HCT116 (cell line): ENCODE data around the gene LDLRAD4.

Source experiments
- FOSL1 ChIP-seq: IDR thresholded peaks from 2 replicates; pipeline ENCODE4 v1.6.1; 2012; ENCODE audit warnings: low read depth
- POLR2A ChIP-seq: IDR thresholded peaks from 2 replicates; pipeline ENCODE4 v1.7.0; 2011; ENCODE audit warnings: borderline replicate concordance; ENCODE audit not compliant: insufficient read depth, insufficient read length; ENCODE audit errors: extremely low read depth
- SP1 ChIP-seq: IDR thresholded peaks from 2 replicates; pipeline ENCODE4 v1.6.1; 2012; ENCODE audit warnings: low read depth
- ZNF274 ChIP-seq: fragments of 200-500 bp; sonication (Bioruptor generic); IDR thresholded peaks from 2 replicates; pipeline ENCODE4 v1.6.1; 2014; ENCODE audit warnings: mild to moderate bottlenecking, low read depth, low read length, inconsistent platforms
- TF ChIP-seq, protein P1 (sequence below): IDR thresholded peaks from 2 replicates; pipeline ENCODE4 v1.6.1; 2012
- TF ChIP-seq, protein P2 (sequence below): IDR thresholded peaks from 2 replicates; pipeline ENCODE4 v1.6.1; 2012
- TF ChIP-seq, protein P3 (sequence below), 3 experiments: fragments of 200-600 bp in 1 of 3; sonication (generic) in 1 of 3; IDR thresholded peaks in 2 of 3; conservative IDR thresholded peaks in 1 of 3; 2 replicates each; pipeline ENCODE4 v1.5.1; 2012 to 2017; ENCODE audit warnings: low read depth in 2 of 3, low read length in 2 of 3, antibody characterized with exemption in 1 of 3, borderline replicate concordance in 1 of 3, control low read depth in 1 of 3, mild to moderate bottlenecking in 1 of 3, mixed read lengths in 1 of 3, mixed run types in 1 of 3, moderate library complexity in 1 of 3; ENCODE audit not compliant: insufficient read depth in 1 of 3
- TF ChIP-seq, protein P4 (sequence below): IDR thresholded peaks from 2 replicates; pipeline ENCODE4 v1.6.1; 2012; ENCODE audit warnings: low read depth

DNA sequence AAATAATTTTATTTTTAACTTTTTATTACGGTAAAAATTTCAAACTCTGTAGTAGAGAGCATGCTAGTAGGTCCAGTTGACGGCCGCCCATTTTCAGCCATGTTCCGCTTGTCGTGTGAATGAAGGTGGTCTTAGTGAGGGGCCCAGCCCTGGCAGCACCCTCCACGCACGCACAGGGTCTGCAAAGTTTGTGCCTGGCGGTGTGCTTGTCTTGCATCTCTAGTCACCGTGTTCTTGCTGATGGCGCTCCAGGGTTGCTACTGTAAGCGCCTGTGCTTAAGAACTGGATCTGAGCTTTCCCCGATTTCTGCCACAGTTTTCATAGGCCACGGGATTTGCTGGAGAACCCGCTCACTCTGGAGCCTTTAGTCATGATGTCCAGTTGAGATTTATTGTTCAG is 28.9 kb downstream of the LDLRAD4 start:
- TF ChIP-seq, protein P1, sequence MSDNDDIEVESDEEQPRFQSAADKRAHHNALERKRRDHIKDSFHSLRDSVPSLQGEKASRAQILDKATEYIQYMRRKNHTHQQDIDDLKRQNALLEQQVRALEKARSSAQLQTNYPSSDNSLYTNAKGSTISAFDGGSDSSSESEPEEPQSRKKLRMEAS = no peak
- TF ChIP-seq POLR2A = no peak
- TF ChIP-seq, protein P2, sequence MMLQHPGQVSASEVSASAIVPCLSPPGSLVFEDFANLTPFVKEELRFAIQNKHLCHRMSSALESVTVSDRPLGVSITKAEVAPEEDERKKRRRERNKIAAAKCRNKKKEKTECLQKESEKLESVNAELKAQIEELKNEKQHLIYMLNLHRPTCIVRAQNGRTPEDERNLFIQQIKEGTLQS = no peak
- TF ChIP-seq, protein P3, sequence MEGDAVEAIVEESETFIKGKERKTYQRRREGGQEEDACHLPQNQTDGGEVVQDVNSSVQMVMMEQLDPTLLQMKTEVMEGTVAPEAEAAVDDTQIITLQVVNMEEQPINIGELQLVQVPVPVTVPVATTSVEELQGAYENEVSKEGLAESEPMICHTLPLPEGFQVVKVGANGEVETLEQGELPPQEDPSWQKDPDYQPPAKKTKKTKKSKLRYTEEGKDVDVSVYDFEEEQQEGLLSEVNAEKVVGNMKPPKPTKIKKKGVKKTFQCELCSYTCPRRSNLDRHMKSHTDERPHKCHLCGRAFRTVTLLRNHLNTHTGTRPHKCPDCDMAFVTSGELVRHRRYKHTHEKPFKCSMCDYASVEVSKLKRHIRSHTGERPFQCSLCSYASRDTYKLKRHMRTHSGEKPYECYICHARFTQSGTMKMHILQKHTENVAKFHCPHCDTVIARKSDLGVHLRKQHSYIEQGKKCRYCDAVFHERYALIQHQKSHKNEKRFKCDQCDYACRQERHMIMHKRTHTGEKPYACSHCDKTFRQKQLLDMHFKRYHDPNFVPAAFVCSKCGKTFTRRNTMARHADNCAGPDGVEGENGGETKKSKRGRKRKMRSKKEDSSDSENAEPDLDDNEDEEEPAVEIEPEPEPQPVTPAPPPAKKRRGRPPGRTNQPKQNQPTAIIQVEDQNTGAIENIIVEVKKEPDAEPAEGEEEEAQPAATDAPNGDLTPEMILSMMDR (IDR thresholded peaks at IDR 0.05 in 2 of 3, conservative IDR thresholded peaks at IDR 0.05 in 1 of 3; ENCODE audit: borderline replicate concordance in 1 of 3, insufficient read depth in 1 of 3, low read depth in 2 of 3, low read length in 2 of 3) = no peak
- TF ChIP-seq, protein P4, sequence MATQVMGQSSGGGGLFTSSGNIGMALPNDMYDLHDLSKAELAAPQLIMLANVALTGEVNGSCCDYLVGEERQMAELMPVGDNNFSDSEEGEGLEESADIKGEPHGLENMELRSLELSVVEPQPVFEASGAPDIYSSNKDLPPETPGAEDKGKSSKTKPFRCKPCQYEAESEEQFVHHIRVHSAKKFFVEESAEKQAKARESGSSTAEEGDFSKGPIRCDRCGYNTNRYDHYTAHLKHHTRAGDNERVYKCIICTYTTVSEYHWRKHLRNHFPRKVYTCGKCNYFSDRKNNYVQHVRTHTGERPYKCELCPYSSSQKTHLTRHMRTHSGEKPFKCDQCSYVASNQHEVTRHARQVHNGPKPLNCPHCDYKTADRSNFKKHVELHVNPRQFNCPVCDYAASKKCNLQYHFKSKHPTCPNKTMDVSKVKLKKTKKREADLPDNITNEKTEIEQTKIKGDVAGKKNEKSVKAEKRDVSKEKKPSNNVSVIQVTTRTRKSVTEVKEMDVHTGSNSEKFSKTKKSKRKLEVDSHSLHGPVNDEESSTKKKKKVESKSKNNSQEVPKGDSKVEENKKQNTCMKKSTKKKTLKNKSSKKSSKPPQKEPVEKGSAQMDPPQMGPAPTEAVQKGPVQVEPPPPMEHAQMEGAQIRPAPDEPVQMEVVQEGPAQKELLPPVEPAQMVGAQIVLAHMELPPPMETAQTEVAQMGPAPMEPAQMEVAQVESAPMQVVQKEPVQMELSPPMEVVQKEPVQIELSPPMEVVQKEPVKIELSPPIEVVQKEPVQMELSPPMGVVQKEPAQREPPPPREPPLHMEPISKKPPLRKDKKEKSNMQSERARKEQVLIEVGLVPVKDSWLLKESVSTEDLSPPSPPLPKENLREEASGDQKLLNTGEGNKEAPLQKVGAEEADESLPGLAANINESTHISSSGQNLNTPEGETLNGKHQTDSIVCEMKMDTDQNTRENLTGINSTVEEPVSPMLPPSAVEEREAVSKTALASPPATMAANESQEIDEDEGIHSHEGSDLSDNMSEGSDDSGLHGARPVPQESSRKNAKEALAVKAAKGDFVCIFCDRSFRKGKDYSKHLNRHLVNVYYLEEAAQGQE = no peak
- TF ChIP-seq SP1 = no peak
- no peak for TF ChIP-seq FOSL1
- TF ChIP-seq ZNF274 = no peak
